GM08714 (cell line): ENCODE measurements around the gene CREB3L2.
"Not testable (repeated sequence)": the region's sequence is repeated elsewhere in the genome, so short reads cannot be mapped to it uniquely, and the experiment has no call there.

ENCODE experiments used
- H3K4me3 ChIP-seq: fragments of 200-500 bp; sonication (Bioruptor generic); 2 replicates; pipeline ENCODE4 v1.5.1; 2014; ENCODE audit warnings: mild to moderate bottlenecking, low read length, inconsistent platforms
- ZNF274 ChIP-seq: IDR thresholded peaks from 2 replicates; pipeline ENCODE4 v1.6.1; 2012; ENCODE audit warnings: mild to moderate bottlenecking, low read depth, low read length

The CREB3L2 gene

DNA sequence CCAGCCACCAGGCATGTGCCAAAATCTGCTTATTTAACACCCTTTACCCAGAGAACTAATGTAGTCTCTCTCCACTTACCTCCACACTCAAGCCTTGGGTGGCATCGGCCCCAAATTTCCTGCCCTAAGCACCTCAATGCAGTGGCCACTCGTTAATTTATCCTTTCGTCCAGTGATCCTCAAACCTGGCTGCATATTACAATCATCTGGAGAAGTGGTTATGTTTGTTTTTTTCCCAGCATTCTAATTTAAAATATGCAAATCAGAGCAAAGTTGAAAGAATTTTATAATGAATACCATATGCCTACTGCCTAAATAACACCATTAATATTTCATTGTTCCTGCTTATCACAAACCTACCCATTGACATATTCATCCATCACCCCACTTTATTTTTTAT is 25.7 kb downstream of the CREB3L2 start:
- no peak for TF ChIP-seq ZNF274
- H3K4me3 ChIP-seq: no peak overlapping the region

DNA sequence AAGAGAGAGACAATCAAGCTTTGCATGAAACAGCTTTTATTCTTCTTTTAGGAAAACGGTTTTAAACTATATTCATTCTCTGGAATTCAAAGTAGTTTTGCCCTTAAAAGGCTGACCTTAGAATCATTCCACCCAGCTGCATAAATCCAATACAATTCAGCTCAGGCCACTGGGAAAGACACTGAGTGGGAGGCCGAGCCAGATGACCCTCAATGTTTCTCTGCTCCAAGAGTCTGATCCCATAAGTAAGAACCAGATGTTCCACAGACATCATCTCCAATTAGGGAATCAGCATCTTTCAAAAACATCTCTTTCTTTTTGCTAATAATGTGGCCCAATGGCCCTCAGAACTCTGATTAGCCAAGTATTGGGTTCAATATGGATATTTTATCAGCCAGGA is 26.1 kb downstream of the CREB3L2 start:
- H3K4me3 ChIP-seq: no peak overlapping the region
- no peak for TF ChIP-seq ZNF274

- no peak for TF ChIP-seq ZNF274
- no peak overlapping the region for H3K4me3 ChIP-seq
Measured at GRCh38 chr7:137975221-137975620, 26.7 kb downstream of the CREB3L2 start.

- TF ChIP-seq ZNF274: no peak
- no peak overlapping the region for H3K4me3 ChIP-seq
Measured at GRCh38 chr7:137974766-137975165, 27.1 kb downstream of the CREB3L2 start.

DNA sequence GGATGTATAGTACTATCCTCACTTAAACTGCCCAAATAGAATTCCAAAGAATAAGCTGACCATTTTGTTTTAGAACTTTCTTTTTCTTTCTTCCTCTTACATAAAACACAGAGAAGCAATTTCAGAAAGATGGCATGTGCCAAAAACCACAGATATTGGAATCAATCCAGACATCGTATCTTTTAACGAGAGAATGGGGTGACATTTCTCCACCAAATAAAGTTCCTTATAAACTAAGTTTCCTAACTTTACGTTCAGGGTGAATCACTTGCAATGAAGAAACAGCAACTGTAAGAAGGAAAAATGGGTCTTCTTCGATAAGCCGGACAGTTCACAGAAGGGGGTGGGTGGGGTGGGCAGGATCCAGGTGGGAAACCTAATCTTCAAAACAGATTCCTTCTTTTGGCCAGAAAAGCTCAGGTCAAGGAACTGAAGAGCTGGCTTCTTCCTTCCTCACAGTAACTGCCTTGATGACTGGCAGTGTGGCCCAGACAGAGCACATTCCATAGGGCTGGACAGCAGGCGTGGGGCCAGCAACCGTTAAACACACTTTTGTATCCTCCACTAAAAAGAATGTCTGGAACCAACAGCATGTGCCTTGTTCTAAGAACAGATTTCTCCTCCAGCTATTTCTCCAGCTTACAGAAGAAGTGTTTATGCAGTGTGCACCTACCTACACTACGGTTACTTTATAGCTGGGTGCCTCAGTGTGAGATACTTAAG is 31.5 kb downstream of the CREB3L2 start:
- no peak overlapping the region for H3K4me3 ChIP-seq
- TF ChIP-seq ZNF274: no peak

DNA sequence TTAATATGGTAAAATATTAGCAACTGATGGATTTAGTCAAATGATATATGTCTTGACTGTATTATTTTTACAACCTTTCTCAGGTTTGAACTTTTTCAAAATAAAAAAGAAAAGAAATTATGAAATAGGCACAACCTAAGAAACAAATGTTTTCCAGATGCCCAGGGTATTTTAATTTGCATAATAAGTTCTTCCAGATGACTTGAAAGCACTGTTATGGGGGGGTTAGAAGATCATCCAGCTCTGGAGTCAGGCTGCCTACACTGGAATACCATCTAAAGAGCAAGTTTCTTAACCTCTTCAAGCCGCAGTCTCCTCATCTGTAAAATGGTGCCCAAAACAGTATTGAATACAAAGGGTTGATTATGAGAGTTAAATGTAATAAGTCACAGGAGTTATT is 32.1 kb downstream of the CREB3L2 start:
- no peak overlapping the region for H3K4me3 ChIP-seq
- TF ChIP-seq ZNF274: no peak

GRCh38 chr7:137968890-137969289 is 33.0 kb downstream of the CREB3L2 start:
- no peak overlapping the region for H3K4me3 ChIP-seq
- no peak for TF ChIP-seq ZNF274

DNA sequence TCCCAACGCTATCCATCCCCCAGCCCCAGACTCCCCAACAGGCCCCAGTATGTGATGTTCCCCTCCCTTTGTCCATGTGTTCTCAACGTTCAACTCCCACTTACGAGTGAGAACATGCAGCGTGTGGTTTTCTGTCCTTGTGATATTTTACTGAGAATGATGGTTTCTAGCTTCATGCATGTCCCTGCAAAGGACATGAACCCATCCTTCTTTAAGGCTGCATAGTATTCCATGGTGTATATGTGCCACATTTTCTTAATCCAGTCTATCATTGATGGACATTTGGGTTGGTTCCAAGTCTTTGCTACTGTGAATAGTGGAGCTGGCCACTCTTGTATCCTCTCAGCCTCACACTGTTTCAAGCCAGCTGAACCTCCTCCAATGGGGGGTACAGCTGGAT is 33.5 kb downstream of the CREB3L2 start:
- H3K4me3 ChIP-seq: not testable (repeated sequence)

GRCh38 chr7:137967143-137968018 is 34.5 kb downstream of the CREB3L2 start:
- no peak for TF ChIP-seq ZNF274
- H3K4me3 ChIP-seq: no peak overlapping the region

DNA sequence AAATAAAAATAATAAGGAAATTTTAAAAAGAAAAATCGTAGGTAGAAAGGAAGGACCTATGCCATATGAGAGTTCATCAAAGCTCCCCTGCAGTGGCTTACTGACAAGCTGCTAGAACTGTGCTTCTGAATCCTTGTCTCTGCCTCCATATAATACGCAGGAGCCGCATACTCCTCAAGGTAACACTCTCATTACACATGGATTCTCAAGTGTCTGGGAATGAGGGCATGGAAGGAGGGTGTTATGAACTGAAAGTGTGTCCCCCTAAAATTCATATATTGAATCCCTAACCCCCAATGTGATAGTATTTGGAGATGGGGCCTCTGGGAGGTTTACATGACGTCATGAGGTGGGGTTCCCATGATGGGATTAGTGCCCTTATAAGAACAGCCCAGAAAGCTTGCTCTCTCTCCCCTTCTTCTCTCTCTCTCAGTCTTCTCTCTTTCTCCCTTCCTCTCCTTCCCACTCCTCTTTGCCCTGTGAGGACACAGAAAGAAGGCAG is 35.2 kb downstream of the CREB3L2 start:
- no peak overlapping the region for H3K4me3 ChIP-seq
- no peak for TF ChIP-seq ZNF274

DNA sequence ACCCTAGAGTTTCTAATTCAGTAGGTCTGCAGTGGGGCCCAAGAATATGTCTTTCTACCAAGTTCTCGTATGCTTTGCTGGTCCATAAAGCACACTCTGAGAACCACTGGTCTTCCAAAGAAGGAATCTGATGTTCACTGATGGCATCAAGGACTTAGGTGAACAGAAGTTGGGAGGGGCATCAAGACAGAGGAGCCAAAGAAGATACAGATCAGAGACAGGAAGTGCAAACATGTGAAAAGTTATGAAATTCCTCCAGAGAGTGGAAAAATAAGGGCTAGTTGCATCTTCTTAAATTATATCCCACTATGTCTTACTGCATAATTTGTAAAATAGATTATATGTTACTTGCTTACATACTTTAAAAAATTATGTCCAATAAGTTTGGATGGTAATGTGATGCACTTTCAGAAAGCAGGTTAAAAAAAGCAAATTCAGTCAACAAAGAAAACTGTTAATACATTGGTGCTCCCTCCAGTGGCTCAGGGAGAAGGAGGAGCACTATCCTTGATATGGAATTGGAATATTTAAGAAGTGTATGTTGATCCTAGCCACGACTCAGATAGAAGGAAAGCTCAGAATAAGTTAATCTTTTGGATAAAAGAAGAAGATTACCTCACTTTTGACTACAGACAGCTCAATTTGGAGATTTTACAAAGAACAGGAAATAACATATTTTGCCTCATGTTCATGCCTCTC is 35.8 kb downstream of the CREB3L2 start:
- no peak overlapping the region for H3K4me3 ChIP-seq
- no peak for TF ChIP-seq ZNF274

DNA sequence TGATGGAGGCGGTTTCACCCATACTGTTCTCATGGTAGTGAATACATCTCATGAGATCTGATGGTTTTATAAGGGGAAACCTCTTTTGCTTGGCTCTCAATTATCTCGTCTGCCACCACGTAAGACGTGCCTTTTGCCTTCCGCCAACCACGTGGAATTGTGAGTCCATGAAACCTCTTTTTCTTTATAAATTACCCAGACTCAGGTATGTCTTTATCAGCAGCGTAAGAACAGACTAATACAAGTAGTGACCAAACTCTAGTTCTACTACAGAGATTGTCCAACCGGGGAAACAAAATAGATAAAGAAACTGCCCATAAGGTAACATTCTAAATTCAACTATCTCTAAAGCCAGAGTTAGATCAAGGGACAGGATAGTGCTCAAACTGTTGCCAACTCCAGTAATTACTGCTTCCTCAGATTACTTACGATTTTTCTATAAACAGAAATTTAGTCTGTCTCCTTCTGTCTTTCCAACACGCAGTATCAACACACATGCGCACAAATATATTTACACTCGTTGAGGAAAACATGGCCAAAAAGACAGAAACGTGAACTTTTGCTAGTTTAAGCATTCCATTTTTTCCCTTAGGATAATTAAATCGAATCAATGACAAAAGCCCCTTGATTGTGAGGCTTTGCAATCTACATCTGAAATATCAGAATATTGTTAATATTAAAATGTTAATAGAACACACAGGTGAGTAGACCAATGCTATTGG is 36.9 kb downstream of the CREB3L2 start:
- TF ChIP-seq ZNF274: no peak
- no peak overlapping the region for H3K4me3 ChIP-seq

GRCh38 chr7:137962875-137963507 is 38.9 kb downstream of the CREB3L2 start:
- no peak for TF ChIP-seq ZNF274
- no peak overlapping the region for H3K4me3 ChIP-seq
